Esophagus muscularis mucosa (tissue), 4 donors: ENCODE measurements around the gene TRIM40.

Experiments
- CTCF ChIP-seq, 3 experiments: fragments of 200-600 bp in 2 of 3; fragments of 450-650 bp in 1 of 3; sonication (generic) in 2 of 3; IDR thresholded peaks; one replicate each; pipeline ENCODE4 v1.5.1; 2017 to 2019; ENCODE audit warnings: antibody characterized with exemption in 3 of 3, mild to moderate bottlenecking in 2 of 3, moderate library complexity in 1 of 3
- EP300 ChIP-seq: sonication (generic); formaldehyde crosslinking; IDR thresholded peaks from one replicate; pipeline ENCODE4 v1.6.1; 2017; ENCODE audit warnings: antibody characterized with exemption
- POLR2AphosphoS5 ChIP-seq, 2 donors: sonication (generic); formaldehyde crosslinking; IDR thresholded peaks; one replicate each; pipeline ENCODE4 v1.6.1; 2017; ENCODE audit warnings: antibody characterized with exemption in 2 of 2

GRCh38 chr6:30151580-30151979 lies 15.6 kb downstream of the TRIM40 start:
- TF ChIP-seq CTCF (IDR thresholded peaks at IDR 0.05) (no peak), POLR2AphosphoS5 (IDR thresholded peaks at IDR 0.05) (no peak), EP300 (no peak)
